Esophagus muscularis mucosa (tissue), 4 donors: ENCODE measurements around the gene ADORA1.

Experiments used
- EP300 ChIP-seq: sonication (generic); formaldehyde crosslinking; IDR thresholded peaks from one replicate; pipeline ENCODE4 v1.6.1; 2017; ENCODE audit warnings: antibody characterized with exemption
- POLR2A ChIP-seq: fragments of 450-650 bp; IDR thresholded peaks from one replicate; pipeline ENCODE4 v1.6.1; 2017; ENCODE audit warnings: antibody characterized with exemption, moderate library complexity, mild to moderate bottlenecking, low read depth
- TF ChIP-seq, protein P1 (sequence below), 3 experiments: fragments of 200-600 bp in 2 of 3; fragments of 450-650 bp in 1 of 3; sonication (generic) in 2 of 3; IDR thresholded peaks; one replicate each; pipeline ENCODE4 v1.5.1; 2017 to 2019; ENCODE audit warnings: antibody characterized with exemption in 3 of 3, mild to moderate bottlenecking in 2 of 3, moderate library complexity in 1 of 3

DNA sequence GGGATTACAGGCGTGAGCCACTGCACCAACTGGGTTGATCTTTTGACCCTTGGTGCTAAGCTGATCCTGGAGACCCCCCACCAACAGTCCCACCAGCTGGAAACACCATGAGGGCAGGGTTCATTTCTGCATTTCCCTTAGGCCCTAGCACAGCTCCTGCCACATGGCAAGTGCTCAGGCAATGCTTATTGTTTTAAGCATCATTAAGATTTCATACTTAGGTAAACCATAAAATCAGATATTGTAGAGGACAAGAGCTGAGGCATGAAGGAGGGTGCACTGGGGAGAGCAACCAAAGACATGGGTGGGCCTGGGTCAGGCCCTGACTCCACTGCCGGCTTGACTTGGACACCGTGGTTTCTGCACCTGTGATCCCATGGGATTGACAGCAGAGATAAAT lies 84.3 kb downstream of the ADORA1 start:
- TF ChIP-seq, protein P1, sequence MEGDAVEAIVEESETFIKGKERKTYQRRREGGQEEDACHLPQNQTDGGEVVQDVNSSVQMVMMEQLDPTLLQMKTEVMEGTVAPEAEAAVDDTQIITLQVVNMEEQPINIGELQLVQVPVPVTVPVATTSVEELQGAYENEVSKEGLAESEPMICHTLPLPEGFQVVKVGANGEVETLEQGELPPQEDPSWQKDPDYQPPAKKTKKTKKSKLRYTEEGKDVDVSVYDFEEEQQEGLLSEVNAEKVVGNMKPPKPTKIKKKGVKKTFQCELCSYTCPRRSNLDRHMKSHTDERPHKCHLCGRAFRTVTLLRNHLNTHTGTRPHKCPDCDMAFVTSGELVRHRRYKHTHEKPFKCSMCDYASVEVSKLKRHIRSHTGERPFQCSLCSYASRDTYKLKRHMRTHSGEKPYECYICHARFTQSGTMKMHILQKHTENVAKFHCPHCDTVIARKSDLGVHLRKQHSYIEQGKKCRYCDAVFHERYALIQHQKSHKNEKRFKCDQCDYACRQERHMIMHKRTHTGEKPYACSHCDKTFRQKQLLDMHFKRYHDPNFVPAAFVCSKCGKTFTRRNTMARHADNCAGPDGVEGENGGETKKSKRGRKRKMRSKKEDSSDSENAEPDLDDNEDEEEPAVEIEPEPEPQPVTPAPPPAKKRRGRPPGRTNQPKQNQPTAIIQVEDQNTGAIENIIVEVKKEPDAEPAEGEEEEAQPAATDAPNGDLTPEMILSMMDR (IDR thresholded peaks at IDR 0.05): no peak
- TF ChIP-seq EP300: no peak
- no peak for TF ChIP-seq POLR2A
